ENCODE data around the gene DGLUCY.

DNA sequence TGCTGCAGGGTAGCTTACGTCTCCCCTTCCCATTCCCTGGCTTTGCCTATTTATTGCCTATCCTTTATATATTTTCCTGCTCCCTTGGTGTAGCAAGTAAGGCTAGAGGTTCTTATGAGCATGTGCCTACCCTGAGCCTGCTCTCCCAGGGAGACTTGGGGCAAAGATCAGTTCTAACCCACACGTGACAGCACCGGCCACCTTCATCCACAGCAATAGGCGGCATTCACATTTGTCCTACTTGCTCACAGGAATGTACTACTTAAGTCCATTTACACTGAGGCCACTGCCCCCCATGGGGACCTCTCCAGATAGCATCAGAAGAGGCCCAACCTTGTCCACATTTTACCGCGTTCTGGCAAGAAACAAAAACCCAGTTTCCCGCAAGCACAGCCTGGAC is 122.0 kb downstream of the DGLUCY start:
- TF ChIP-seq, protein P1, sequence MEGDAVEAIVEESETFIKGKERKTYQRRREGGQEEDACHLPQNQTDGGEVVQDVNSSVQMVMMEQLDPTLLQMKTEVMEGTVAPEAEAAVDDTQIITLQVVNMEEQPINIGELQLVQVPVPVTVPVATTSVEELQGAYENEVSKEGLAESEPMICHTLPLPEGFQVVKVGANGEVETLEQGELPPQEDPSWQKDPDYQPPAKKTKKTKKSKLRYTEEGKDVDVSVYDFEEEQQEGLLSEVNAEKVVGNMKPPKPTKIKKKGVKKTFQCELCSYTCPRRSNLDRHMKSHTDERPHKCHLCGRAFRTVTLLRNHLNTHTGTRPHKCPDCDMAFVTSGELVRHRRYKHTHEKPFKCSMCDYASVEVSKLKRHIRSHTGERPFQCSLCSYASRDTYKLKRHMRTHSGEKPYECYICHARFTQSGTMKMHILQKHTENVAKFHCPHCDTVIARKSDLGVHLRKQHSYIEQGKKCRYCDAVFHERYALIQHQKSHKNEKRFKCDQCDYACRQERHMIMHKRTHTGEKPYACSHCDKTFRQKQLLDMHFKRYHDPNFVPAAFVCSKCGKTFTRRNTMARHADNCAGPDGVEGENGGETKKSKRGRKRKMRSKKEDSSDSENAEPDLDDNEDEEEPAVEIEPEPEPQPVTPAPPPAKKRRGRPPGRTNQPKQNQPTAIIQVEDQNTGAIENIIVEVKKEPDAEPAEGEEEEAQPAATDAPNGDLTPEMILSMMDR (conservative IDR thresholded peaks at IDR 0.05; ENCODE audit: low read length) = no peak
- TF ChIP-seq EZH2phosphoT487 (IDR thresholded peaks at IDR 0.05; ENCODE audit: borderline replicate concordance) = no peak
